Activated T-cell treated with anti-CD3 and anti-CD28 coated beads, Interleukin-2, amount 50 U/mL, for 48 hours (primary cell): ENCODE data around the gene PPP2R1B.

Source experiments
- DNase-seq, 2 experiments: peaks; one replicate each; pipeline ENCODE4 v3.0.0-alpha.2; 2020

PPP2R1B gene

GRCh38 chr11:111745719-111746504 lies 20.3 kb downstream of the PPP2R1B start:
- DNase-seq = no peak

- DNase-seq = no peak
These were observed 22.5 kb downstream of the PPP2R1B start for GRCh38 chr11:111743700-111744099.

GRCh38 chr11:111741751-111742150 lies 24.4 kb downstream of the PPP2R1B start:
- DNase-seq = no peak

- no peak for DNase-seq
These were observed 26.9 kb downstream of the PPP2R1B start for GRCh38 chr11:111739299-111739698.

GRCh38 chr11:111737444-111738210 lies 28.6 kb downstream of the PPP2R1B start:
- no peak for DNase-seq

- no peak for DNase-seq
These were observed 29.4 kb downstream of the PPP2R1B start for GRCh38 chr11:111736621-111737443.

- DNase-seq = no peak
These were observed 30.0 kb downstream of the PPP2R1B start for GRCh38 chr11:111736181-111736590.

GRCh38 chr11:111735262-111736116 lies 30.7 kb downstream of the PPP2R1B start:
- DNase-seq = no peak

- DNase-seq = no peak
These were observed 31.3 kb downstream of the PPP2R1B start for GRCh38 chr11:111734954-111735261.

GRCh38 chr11:111734101-111734953 lies 31.9 kb downstream of the PPP2R1B start:
- no peak for DNase-seq

- DNase-seq = no peak
These were observed 32.5 kb downstream of the PPP2R1B start for GRCh38 chr11:111733611-111734088.

GRCh38 chr11:111733016-111733415 lies 33.2 kb downstream of the PPP2R1B start:
- no peak for DNase-seq

- no peak for DNase-seq
These were observed 34.4 kb downstream of the PPP2R1B start for GRCh38 chr11:111731821-111732220.

- DNase-seq = no peak
These were observed 35.2 kb downstream of the PPP2R1B start for GRCh38 chr11:111730871-111731591.

GRCh38 chr11:111729831-111730311 lies 36.3 kb downstream of the PPP2R1B start:
- DNase-seq = no peak

- no peak for DNase-seq
These were observed 36.9 kb downstream of the PPP2R1B start for GRCh38 chr11:111729071-111729830.

- no peak for DNase-seq
These were observed 38.8 kb downstream of the PPP2R1B start for GRCh38 chr11:111727431-111727830.

GRCh38 chr11:111726301-111726713 lies 39.9 kb downstream of the PPP2R1B start:
- DNase-seq = no peak

- DNase-seq = no peak
These were observed 40.6 kb downstream of the PPP2R1B start for GRCh38 chr11:111725621-111726020.
